H1 (cell line): ENCODE data around the gene NME7. TPM values are rescaled to one million over a fixed set of nuclear protein-coding genes. Genes with fewer than 3 reads are reported as not detected.
A peak's percentile ranks its signal among the peaks of the same experiment; 100 is the strongest.

Source experiments
- ATF2 ChIP-seq: IDR thresholded peaks from 2 replicates; pipeline ENCODE4 v1.6.1; 2012; ENCODE audit warnings: low read length, inconsistent platforms
- RAD21 ChIP-seq, 2 experiments: IDR thresholded peaks in 1 of 2; conservative IDR thresholded peaks in 1 of 2; 2 replicates each; pipeline ENCODE4 v1.6.1; 2011; ENCODE audit warnings: low read depth in 2 of 2, low read length in 2 of 2, improper control_type of control experiment in 1 of 2, inconsistent platforms in 1 of 2, mild to moderate bottlenecking in 1 of 2, moderate library complexity in 1 of 2
- SIX5 ChIP-seq: IDR thresholded peaks from 2 replicates; pipeline ENCODE4 v1.6.1; 2011; ENCODE audit warnings: mild to moderate bottlenecking, low read depth, low read length
- polyA plus RNA-seq, 7 experiments: library from polyadenylated mRNA; depleted of rRNA in 3 of 7; stranded (reverse) in 5 of 7; unstranded in 2 of 7; fragments of >200 nt in 5 of 7; fragments of 200-250 nt in 2 of 7; gene quantifications; 1 replicate in 5 of 7; 2 replicates in 1 of 7; 4 replicates in 1 of 7; pipeline versions ENCODE4 v1.2.1 to v1.2.3, GENCODE V29; 2011 to 2013; ENCODE audit warnings: missing spikeins in 2 of 7, mixed read lengths in 2 of 7
- total RNA-seq: library from RNA; stranded (reverse); fragmentation: NEBNext Ultra II Directional; extraction: Animal tissue kit (Norgen Biotek cat#: 25700); gene quantifications from 2 replicates; pipeline ENCODE4 v1.2.1, GENCODE V29; 2021

The NME7 gene
- total and polyA plus RNA-seq, 2 of the 8 experiments (the other 6 are each of a cell fraction or from before 2014, with no cell fraction given): 11.6 to 28.5 TPM

GRCh38 chr1:169348383-169349036 is 19.1 kb downstream of the NME7 start (continued):
- TF ChIP-seq ATF2 (no peak), SIX5 (no peak), RAD21 (IDR thresholded peaks at IDR 0.05 in 1 of 2, conservative IDR thresholded peaks at IDR 0.05 in 1 of 2; ENCODE audit: low read depth in 2 of 2, low read length in 2 of 2) (peak; percentile 86)
